GM23338 (cell line): ENCODE data around the gene ZSCAN18. TPM values are rescaled to one million over a fixed set of nuclear protein-coding genes. Genes with fewer than 3 reads are reported as not detected.

Source experiments
- ATAC-seq: fragments of 200-7000 bp; cut with Tn5 transposase; 3 replicates; pipeline ENCODE4 v1.9.1; 2020
- DNase-seq: peaks from one replicate; pipeline ENCODE4 v3.0.0-alpha.2; 2015; ENCODE audit warnings: low spot score
- H2AFZ ChIP-seq: fragments of 200-600 bp; sonication (generic); 2 replicates; pipeline ENCODE4 v1.8.0; 2016; ENCODE audit warnings: antibody characterized with exemption, mild to moderate bottlenecking, moderate library complexity
- H3F3A ChIP-seq: fragments of 200-600 bp; sonication (generic); replicated peaks from 2 replicates; pipeline ENCODE4 v1.8.0; 2017; ENCODE audit warnings: antibody characterized with exemption, mixed run types, low read depth
- H3K27ac ChIP-seq: fragments of 200-600 bp; sonication (generic); 2 replicates; pipeline ENCODE4 v1.6.1; 2016; ENCODE audit warnings: low read depth
- H3K27me3 ChIP-seq: fragments of 200-600 bp; sonication (generic); 2 replicates; pipeline ENCODE4 v1.8.0; 2016; ENCODE audit warnings: mild to moderate bottlenecking, mixed run types, moderate library complexity; ENCODE audit not compliant: insufficient read depth
- H3K36me3 ChIP-seq: fragments of 200-600 bp; sonication (generic); 2 replicates; pipeline ENCODE4 v1.8.0; 2016; ENCODE audit warnings: mild to moderate bottlenecking; ENCODE audit not compliant: insufficient read depth
- H3K4me1 ChIP-seq: fragments of 200-600 bp; sonication (generic); 2 replicates; pipeline ENCODE4 v1.8.0; 2016; ENCODE audit warnings: mild to moderate bottlenecking, moderate library complexity; ENCODE audit not compliant: insufficient read depth
- H3K4me2 ChIP-seq: fragments of 200-600 bp; sonication (generic); 2 replicates; pipeline ENCODE4 v1.7.1; 2017; ENCODE audit warnings: mixed run types
- H3K4me3 ChIP-seq: fragments of 200-600 bp; sonication (generic); 2 replicates; pipeline ENCODE4 v1.6.1; 2016; ENCODE audit warnings: mixed run types
- H3K79me2 ChIP-seq: fragments of 200-600 bp; sonication (generic); replicated peaks from 2 replicates; pipeline ENCODE4 v1.8.0; 2017; ENCODE audit warnings: mild to moderate bottlenecking; ENCODE audit not compliant: insufficient read depth
- H3K9me2 ChIP-seq: fragments of 200-600 bp; sonication (generic); 2 replicates; pipeline ENCODE4 v1.8.0; 2017; ENCODE audit not compliant: insufficient read depth
- H4K20me1 ChIP-seq: fragments of 200-600 bp; sonication (generic); replicated peaks from 2 replicates; pipeline ENCODE4 v1.8.0; 2017; ENCODE audit warnings: mild to moderate bottlenecking; ENCODE audit not compliant: insufficient read depth
- H3K27ac Mint-ChIP-seq: 2 replicates; pipeline ENCODE4 v1.8.0; 2020; ENCODE audit warnings: inconsistent platforms, mild to moderate bottlenecking, moderate library complexity, mixed read lengths
- H3K27me3 Mint-ChIP-seq: 3 replicates; pipeline ENCODE4 v1.8.0; 2022; ENCODE audit warnings: low read depth, mild to moderate bottlenecking, moderate library complexity, mixed read lengths, inconsistent platforms; ENCODE audit not compliant: insufficient read depth, poor library complexity
- H3K36me3 Mint-ChIP-seq: 3 replicates; pipeline ENCODE4 v1.8.0; 2021; ENCODE audit warnings: low read depth, mild to moderate bottlenecking, inconsistent platforms, moderate library complexity, mixed read lengths
- H3K4me1 Mint-ChIP-seq: 3 replicates; pipeline ENCODE4 v1.8.0; 2020; ENCODE audit warnings: mild to moderate bottlenecking, inconsistent platforms, mixed read lengths
- H3K4me3 Mint-ChIP-seq: 3 replicates; pipeline ENCODE4 v1.8.0; 2021; ENCODE audit warnings: moderate library complexity, mild to moderate bottlenecking, inconsistent platforms, mixed read lengths
- H3K9me3 Mint-ChIP-seq: 3 replicates; pipeline ENCODE4 v1.8.0; 2020; ENCODE audit warnings: moderate library complexity, mild to moderate bottlenecking, inconsistent platforms, mixed read lengths
- CREB1 ChIP-seq: fragments of 250-450 bp; sonication (Bioruptor Pico); IDR thresholded peaks from 2 replicates; pipeline ENCODE4 v1.5.0; 2020; ENCODE audit warnings: low read depth, mild to moderate bottlenecking, moderate library complexity
- ETS1 ChIP-seq: IDR thresholded peaks from 2 replicates; pipeline ENCODE4 v1.6.1; 2016; ENCODE audit warnings: antibody characterized with exemption
- NANOG ChIP-seq: IDR thresholded peaks from 2 replicates; pipeline ENCODE4 v1.6.1; 2016; ENCODE audit warnings: antibody characterized with exemption, borderline replicate concordance
- ZNF462 ChIP-seq: fragments of 250-450 bp; sonication (Bioruptor Pico); IDR thresholded peaks from 2 replicates; pipeline ENCODE4 v1.5.0; 2020; ENCODE audit warnings: mild to moderate bottlenecking, moderate library complexity
- polyA plus RNA-seq: library from polyadenylated mRNA; unstranded; fragments of >200 nt; fragmentation: Nextera tagmentation; extraction: Ambion mirVana; gene quantifications from 2 replicates; pipeline ENCODE4 v1.2.1, GENCODE V29; 2016
- total RNA-seq: library from RNA; depleted of rRNA; stranded (reverse); fragments of >200 nt; shearing (Covaris generic); gene quantifications from 2 replicates; pipeline ENCODE4 v1.2.3, GENCODE V29; 2014

ZSCAN18 gene
- total and polyA plus RNA-seq, 2 experiments from 2014 or later, result 25.1 to 75.0 TPM

GRCh38 chr19:58107778-58108545 lies 9.9 kb upstream of the ZSCAN18 start:
- Histone ChIP-seq H3K4me1 (no peaks in the 10 kb centered on the region), H2AFZ (no peak overlapping the region), H3K36me3 (peaks cover 4% of the 10 kb centered on the region; the same call in 1 of the 2 replicates), H3K27me3 (no peaks in the 10 kb centered on the region), H3K9me2 (no peaks in the 10 kb centered on the region), H4K20me1 (no peaks in the 10 kb centered on the region), H3K4me2 (no peak overlapping the region), H3K79me2 (no peaks in the 10 kb centered on the region), H3F3A (no peaks in the 10 kb centered on the region), H3K4me3 (no peak overlapping the region), H3K27ac (no peak overlapping the region)
- H3K9me3 Mint-ChIP-seq, result peaks cover 89% of the 10 kb centered on the region
- H3K27me3 Mint-ChIP-seq, result no peaks in the 10 kb centered on the region
- H3K36me3 Mint-ChIP-seq, result peaks cover 40% of the 10 kb centered on the region
- H3K4me1 Mint-ChIP-seq, result no peaks in the 10 kb centered on the region
- no peak overlapping the region for H3K27ac Mint-ChIP-seq
- DNase-seq (no peak), ATAC-seq (no peak)
- no peak overlapping the region for H3K4me3 Mint-ChIP-seq
- TF ChIP-seq CREB1 (no peak), ETS1 (no peak), NANOG (no peak), ZNF462 (CRISPR knock-in tag) (no peak)
